Measurements from ENCODE around the gene EOLA1.
"Not testable (repeated sequence)": the region's sequence is repeated elsewhere in the genome, so short reads cannot be mapped to it uniquely, and the experiment has no call there.

DNA sequence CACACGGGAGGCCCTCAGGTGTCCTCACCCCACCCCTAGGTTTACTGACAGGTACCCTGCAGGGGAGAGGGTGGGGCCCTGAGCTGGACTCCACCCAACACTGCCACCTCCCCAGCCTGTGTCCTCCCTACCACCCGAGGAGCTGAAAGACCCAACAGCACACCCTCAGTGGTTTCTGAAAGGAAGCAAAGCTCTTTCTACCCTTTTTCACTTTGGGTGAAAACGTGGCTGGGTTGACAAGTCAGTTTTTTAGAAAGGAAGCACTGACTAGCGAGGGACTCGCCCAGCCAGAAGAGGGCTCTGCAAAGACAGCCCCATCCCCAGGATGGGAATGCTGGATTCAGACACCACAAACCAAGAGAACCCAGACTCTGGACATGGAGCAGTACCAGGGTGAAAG, 37.9 kb upstream of the EOLA1 start:
- TF ChIP-seq, protein P1, sequence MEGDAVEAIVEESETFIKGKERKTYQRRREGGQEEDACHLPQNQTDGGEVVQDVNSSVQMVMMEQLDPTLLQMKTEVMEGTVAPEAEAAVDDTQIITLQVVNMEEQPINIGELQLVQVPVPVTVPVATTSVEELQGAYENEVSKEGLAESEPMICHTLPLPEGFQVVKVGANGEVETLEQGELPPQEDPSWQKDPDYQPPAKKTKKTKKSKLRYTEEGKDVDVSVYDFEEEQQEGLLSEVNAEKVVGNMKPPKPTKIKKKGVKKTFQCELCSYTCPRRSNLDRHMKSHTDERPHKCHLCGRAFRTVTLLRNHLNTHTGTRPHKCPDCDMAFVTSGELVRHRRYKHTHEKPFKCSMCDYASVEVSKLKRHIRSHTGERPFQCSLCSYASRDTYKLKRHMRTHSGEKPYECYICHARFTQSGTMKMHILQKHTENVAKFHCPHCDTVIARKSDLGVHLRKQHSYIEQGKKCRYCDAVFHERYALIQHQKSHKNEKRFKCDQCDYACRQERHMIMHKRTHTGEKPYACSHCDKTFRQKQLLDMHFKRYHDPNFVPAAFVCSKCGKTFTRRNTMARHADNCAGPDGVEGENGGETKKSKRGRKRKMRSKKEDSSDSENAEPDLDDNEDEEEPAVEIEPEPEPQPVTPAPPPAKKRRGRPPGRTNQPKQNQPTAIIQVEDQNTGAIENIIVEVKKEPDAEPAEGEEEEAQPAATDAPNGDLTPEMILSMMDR (IDR thresholded peaks at IDR 0.05) = not testable (repeated sequence)
- TF ChIP-seq POLR2A, POLR2AphosphoS5, EP300 (IDR thresholded peaks at IDR 0.05): not testable (repeated sequence)

Data from suprapubic skin (tissue), 4 donors.